ENCODE measurements around the gene KCTD5.

KCTD5 gene

DNA sequence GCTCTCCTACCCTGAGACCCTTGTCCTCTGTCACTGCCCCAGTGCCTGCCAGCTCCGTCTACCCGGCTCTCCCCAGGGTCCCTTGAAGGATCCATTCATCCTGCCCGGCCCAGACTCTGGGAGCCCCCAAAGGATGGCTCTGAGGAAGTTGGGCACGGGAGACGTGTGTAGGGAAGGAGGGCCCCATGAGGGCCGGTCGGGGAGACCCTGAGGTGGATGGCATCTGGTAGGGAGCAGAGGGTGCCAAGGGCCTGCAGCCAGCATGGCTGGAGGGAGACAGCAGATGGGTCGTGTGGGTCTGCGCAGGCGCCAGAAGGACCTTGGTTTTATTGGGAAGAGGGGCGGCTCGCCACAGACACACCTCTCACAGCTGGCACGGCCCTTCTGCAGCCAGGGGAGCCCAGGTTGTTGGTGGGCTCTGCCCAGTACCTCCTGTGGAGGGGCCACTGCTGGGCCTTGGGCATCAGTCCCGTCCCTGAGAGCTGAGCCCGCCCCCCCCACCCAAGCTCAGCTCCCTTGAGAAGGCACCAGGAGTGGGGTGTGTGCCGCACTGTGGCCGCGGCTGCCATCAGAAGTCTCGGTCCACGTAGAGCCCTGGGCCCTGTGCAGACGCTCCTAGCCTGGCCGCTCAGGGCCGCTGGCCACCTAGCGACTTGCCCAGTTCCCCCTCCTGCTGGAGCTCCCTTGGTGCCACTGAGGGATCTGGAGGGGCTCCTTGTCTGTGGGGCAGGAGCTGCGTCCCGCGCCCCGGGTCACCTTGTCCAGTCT, 16.0 kb downstream of the KCTD5 start:
- no peak for FAIRE-seq

DNA sequence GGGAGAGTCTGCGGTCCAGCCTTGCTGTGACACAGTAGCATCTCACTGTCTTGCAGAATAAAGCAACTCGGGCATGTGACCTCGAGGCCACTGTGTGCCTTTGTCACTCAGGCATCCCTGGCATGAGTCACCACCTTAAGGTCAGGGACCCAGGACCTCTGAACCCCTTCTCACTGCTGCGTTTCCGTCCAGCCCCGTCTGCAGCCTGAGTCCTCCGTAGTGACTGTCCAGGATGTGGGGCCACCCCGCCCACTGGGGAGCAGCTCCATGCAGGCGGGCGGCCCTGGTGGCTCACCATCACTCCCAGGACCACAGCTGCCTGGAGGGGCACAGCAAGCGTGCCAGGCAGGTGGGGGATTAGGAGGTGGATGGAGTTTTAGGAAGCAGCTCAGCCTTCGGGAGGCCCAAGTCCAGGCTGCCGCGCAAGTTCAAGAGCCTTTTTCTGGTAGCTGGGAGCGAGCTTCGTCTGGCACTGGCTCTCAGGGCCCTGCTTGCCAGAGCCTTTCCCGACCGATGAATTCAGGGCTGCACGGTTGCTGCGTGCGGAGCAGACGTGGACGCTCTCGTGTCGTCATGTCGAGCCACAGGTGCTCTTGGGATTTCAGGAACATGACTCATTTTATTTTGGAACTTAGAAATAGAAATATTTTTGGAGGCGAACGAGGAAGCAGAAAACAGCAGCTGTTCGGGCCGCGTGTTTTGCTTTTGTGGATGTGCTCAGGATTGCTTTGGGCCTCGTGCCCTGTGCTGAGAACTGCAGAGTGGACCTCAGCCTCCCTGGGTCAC, 16.8 kb downstream of the KCTD5 start:
- FAIRE-seq = no peak

DNA sequence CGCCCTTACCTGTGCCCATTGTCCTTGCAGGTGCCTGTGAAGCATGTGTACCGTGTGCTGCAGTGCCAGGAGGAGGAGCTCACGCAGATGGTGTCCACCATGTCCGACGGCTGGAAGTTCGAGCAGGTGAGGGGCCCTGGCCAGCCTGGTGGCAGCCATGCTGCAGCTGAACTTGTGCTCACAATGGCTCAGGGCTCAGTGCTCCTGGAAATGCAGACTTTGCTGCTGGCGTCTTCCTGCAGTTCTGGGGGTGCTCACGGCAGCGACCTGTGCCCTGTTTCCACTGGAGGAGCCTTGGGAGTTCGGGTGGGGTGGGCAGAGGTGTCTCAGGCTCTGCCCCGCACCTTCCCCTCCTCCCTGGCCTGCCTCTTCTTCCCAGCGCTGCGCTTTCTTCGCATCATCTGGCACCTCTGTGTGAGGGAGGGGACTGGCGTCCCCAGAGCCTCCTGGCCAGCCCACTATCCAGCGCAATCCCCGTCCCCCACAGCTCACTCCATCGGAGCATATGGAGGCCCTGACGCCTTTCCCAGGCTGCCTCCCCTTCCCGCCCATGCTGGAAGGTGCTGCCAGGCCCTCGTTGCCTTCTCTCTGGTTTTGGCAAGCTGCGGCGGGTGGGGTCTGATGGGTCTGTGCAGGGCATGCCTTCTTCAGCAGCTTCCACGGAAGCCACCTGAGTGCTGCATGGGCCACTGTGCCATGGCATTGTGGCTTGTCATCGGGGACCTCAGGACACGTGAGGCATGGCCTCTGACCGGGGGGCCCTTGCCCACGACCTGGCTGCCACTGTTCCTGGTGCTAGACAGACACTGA, 17.7 kb downstream of the KCTD5 start:
- no peak for FAIRE-seq

DNA sequence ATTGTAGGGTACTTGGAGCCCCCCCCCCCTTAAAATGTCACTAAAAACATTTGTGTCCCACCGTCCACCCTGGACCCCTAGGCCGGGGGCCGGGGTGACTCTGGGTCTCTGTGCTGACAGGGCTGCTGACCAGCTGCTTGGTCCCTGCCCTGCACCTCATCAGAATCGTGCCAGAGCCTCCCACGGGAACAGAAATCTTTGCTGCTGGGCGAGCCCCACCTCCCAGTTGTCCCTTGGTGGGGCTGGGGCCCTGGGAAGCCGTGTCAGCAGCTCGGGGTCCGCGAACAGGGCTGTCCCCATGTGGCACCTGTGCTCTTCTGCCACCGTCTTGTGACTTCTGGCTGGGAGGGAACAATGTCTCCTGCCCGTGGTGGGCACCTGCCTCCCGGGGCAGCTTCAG, 18.5 kb downstream of the KCTD5 start:
- FAIRE-seq = no peak

DNA sequence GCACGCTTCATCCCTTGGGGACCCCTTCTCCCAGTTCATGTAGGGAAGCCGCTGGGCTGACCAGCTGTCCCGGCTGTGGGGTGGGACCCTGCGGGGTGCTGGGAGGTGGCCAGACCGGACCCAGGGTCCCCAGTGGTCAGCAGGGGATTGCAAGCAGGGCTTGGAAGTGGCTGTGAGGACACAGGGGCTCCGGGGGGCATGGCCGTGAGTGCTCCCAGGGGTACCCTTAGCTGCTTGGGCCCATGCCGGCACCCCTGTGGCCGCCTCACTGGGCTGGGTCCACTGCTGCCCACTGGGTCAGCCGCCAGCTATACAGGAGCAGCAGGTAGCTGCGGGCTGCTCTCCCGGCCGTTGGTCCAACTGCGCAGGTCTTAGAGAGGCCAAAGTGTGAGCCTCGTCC, 18.9 kb downstream of the KCTD5 start:
- FAIRE-seq = no peak

DNA sequence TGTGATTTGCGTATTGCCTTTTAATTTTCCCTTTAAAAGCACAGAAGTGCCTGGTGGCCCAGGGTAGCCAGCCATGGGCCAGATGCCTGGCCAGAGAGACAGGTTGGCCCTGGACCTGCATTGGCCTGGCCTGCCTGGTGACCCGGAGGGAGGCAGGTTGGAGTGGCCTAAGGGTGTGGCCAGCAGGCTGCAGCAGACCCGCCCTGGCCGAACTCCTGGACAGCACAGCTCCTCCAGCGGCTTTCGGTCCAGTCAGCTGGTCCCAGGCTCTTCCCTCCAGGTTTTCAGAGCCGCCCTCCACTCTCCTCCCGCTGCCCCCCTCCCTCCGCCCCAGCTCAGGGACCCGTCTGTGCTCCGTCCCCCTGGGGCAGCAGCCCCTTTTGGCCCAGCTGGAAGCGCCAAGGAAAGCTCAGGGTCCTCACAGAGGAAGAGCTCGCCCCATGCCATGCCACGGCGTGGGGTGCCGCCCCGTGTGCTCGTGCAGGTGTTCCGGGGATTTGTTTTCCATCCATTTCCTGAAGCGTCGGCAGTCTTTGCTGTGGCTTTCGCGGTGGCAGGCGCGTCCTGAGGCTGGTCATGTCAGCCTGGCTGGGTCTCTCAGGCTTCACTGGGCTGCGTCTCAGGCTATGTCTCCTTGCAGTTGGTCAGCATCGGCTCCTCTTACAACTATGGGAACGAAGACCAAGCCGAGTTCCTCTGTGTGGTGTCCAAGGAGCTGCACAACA, 19.6 kb downstream of the KCTD5 start:
- no peak for FAIRE-seq

DNA sequence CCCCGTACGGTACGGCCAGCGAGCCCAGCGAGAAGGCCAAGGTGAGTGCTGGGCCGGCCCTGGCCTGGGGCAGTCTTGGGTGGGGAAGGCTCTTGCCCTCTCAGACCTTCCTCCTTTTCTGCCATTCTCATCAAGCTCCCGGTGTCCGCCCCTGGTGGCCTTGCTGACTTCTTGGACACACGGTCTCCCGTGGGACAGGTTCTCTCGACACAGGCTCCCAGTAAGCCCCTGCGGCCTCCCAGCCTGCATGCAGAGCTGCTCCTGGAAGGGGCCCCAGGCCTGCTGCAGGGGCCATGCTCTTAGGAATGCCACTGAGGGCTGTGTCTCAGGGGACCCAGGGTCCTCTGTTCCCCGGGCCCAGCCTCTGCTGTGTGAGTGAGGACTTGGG, 20.1 kb downstream of the KCTD5 start:
- no peak for FAIRE-seq

DNA sequence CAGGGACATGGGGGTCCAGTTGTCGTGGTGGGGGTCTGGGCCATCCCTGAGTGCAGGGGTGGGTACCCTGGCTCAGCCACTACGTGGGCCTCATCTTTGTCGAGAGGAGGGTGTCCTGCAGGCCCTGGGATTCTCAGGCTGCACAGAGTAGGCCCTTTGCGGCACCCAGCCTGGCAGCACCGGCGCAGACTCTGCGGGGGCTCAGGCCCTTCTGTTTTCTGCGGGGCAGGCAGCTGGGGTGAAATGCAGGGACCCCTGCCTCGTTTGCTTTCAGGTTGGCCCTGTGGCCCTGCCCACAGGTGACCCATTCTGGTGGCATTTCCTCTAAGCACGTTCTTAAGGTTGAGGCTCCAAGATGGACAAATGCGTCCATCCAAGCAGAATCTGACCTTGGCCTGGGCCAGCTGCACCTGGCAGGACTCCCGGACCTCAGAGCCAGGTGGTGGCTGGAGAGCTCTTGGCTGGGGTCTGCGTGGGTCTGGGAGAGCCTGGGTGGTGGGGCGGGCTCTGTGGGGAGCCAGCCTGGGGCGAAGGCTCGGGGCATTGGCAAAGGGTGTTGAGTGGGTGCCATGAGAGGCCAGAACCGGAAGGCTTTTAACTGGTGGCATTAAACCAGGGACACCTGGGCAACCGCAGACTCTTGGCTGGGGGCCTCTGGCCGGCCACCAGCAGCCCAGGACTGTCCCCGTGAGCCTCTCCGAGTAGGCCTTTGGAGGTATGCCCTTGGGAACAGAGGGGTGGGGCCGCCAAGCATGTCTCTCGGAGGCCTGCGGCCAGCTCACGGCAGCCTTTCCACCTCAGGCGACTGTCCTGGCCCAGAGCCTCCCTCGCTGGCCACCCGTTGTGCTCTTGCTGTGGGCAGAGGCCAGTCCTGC, 20.8 kb downstream of the KCTD5 start:
- no peak for FAIRE-seq

DNA sequence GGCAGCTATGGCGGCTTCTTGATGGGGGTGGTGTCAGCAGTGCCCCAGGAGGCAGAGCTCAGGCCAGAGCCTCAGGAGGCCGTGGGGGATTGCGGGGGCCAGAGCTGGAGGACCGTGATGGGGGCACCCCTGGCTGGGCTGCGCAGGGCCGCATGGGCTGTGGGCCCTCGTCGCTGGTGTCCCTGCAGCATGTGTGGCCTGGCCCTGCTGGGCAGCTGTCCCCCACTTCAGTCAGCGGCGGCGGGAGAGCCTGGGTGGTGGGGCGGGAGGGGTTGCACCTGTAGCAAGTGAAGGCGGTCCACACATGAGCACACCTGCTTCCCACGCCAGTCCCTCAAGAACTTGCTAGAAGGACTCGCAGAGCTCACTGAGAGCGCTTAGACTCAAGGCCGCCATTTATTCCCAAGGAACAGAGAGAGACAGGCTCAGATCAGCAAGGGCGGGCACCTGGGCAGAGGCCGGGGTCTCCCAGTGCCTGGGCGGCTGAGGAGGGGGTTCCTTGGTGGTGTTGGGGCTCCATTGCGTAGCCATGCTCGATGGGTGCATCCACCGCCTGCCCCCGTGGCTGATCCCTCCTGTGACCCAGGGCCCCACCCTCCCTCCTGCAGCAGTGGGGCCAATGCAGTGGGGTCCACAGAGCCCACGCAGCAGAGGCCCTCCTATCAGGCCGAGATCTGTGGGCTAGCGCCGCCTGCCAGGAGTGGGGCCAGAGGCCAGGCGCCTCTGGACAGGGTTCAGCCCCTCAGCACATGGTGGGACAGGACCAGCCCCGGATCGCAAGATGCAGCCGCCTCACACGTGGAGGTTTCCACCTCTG, 22.1 kb downstream of the KCTD5 start:
- FAIRE-seq = no peak

DNA sequence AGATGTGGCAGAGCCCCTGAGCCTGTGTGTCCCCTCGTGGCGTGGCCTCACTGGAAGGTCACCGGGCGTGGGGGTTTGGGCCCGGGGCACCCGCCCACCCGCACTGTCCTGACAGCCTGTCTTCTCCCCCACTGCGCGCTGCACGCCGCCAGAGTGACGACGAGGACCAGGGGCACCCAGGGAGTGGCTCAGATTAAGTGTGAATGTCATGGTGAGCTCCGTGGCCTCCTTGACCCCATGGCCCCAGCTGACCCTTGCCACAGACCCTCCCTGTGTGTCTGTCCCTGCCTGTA, 22.6 kb downstream of the KCTD5 start:
- FAIRE-seq = no peak

DNA sequence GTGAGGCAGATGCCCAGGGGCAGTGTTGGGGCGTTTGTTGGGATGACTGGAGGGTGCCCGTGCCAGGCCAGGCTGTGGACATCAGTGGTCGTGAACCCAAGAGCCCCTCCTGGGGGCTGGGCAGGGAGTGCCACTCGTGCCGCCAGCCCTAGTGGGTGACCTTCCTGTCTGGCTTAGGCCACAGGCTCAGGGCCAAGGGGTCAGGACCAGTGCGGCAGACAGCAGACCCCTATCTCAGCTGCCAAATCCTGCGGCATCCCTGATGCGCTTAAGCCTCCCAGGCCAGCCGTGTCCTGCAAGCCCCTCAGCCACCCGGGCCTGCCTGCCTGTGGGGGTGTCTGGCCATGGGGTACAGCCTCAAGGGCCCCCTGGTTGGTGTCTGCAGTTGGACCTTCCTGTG, 23.0 kb downstream of the KCTD5 start:
- FAIRE-seq = no peak

DNA sequence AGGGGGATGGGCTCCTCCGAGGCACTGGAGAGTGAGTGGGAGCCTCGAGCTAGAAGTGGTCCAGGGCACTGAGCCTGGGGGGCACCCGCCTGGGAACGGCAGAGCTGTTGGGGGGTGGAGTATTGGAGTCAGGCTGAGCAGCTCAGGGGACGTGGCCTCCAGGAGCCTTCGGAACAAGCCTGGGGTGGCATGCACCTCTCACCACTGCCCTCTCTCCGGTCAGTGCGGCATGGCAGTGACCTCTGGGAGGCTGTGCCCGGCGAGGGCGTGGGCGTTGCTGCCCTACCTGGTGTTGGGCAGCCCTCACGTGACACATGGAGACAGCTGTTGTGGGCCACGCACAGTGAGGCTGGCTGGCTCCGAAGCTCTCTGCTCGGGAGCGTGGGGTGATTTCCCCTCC, 23.8 kb downstream of the KCTD5 start:
- FAIRE-seq = no peak

DNA sequence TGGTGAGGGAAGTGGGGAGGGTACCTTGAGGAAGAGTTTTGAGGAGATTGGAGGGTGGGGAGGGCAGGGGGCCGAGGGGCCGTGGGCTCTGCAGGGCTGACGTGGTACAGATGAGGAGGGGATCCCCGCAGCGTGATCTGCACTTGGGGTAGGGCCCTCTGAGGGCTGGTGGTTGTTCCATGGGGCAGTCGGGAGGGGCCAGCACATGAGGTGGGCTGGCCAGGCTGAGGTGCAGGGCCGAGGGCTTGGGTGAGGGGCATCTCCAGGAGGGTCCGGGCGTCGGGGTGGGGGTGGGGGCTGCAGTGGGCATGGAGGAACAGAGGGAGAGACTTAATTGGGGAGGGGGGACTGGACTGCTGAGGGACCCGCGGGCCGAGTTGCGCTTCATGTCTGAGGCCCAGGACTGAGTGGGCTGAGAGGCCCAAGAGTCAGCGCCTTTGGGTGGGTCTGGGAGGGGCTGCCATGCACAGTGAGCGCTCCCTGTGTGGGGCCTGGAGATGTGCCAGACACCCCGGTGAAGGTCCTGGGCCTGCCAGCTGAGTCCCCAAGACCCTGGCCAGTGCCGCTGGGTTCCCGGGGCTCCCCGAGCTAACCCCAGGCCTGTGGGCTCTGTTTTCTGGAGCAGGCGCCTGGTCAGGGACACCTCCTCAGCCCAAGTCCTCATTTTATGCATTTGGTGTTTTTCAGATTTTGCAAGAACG, 24.4 kb downstream of the KCTD5 start:
- FAIRE-seq = no peak

DNA sequence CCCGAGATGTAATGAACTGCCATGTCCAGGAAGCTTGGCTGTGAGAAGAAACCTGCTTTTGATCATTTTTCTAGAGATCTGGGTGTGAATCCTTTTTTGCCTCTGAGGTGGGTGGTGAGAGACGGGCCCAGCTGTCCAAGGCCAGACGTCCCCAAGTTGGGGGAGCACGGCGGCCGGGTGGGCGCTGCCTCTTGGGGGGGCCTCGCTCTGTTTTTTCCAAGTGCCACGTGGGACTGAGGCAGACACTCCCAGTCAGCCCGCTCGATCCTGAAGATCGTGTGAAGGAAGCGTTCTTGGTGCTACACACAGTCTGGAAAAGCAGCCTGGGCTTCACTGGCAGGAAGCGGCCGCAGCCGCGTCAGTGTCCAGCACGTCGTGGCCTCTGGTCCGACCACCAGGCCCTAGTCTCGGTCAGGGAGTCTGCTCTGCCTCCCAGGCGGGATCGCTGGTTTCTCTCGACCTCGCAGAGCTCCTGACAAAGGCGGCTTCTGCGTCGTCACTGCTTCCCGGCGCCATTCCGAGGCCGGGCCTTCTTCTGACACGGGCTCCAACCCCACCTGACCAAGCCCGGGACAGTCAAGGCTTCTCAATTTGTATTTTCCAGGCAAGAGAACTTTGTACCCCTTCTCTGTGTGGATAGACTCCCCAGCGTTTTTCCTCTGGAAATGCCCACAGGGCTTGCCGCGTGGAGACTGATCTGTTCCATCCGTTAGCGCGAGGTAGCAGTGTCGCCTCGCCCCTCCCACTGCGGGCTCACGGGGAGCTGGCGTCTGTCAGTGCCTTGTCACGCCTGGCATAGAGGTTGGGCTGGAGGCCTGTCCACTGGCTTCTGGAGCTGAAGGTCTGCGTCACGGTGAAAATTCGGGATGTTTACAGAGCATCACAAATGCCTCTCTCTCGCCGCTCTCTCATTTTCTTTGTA, 25.3 kb downstream of the KCTD5 start:
- FAIRE-seq = no peak

DNA sequence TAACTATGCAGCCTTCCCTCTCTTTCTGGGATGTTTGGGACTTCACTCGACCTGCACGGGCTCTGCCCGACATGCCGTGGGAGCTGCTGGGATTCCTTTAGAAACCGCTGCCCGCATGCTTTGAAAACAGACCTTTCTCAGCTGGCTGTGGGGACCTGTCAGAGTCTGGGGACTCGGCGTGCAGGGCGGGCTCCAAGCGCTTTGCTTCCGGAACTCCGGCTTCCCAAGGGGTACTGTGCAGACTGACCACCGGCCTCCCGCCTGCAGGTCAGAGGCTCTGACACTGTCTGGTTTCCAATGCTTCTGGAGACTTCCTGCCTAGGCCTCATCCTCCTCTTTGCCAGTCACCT, 25.9 kb downstream of the KCTD5 start:
- no peak for FAIRE-seq

DNA sequence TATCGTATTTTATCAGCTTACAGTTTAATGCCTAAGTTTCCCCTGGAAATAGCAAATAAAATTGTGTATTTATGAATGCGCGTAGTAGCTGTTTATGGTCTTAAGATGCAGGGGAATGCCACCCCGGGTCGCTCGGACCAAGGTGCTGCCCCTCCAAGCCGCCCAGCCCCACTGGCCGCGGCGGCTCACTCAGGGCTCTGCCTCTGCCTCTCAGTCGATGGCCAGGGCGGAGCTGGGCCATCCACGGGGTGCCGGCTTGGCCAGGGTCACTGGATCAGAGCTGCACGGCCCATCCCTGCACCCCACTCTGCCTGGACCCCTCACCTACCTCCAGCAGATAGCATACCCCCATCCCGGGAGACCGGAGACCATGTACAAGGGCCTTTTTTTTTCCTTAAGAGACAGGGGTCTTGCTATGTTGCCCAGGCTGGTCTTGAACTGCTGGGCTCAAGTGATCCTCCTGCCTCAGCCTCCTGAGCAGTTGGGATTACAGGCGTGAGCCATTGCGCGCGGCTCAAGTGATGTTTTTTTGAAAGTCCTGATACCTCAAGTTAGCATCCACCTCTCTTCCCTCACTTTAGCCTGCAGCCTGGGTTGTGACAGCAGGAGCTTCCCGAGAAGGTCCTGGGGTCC, 26.7 kb downstream of the KCTD5 start:
- FAIRE-seq = no peak

DNA sequence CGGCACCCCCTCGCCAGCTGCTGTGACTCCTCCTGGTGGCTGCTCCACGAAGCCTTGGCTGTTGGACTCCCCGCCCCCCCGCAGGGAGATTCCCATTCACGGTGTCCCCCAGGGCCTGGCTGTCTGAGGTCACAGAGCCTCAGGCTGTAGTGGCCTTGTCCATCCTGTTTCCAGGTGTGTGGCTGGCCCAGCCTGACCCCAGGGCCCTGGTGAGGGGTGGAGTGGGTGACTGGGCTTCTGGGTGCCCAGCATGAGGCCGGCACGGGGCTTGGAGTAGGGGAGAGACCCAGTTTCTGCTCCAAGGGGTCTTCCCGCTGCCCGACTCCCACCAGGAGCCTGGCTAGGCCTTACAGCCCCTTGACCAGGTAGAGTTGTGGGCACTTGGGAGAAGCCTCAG, 27.3 kb downstream of the KCTD5 start:
- FAIRE-seq = no peak

DNA sequence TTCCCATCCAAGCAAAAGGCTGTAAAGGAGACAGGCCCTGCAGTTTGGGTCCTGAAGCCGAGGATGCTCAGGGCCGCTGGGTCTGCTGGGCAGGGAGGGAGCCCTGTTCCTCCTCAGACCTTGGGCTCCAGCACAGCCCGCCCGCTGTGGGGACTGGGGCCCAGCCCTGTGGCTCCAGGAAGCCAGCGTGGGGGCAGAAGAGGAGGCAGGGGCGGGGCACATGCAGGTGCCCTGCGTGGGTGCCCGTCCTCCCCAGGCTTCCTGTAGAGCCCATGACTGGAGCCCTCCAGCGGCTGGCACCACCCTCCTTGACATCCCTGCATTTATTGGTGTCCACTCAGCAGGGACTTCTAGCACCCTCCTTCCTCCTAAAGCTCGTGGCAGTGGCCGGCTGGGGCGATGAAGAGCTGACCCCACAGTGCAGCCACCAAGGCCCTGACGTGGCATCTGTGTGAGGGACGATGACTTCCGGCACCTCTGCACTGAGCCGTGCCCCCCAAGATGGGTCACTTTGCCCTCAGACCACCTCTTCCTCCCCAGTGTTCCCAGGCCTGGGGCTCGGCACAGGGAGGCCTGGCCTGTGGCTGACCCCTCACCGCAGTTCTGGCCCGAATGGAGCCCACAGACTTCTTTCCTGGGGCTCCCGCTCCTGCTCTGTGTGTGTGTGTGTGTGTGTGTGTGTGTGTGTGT, 27.8 kb downstream of the KCTD5 start:
- FAIRE-seq = no peak

All from A204.1 (cell line).